ENCODE results near the gene METTL2B.
"Not testable (repeated sequence)": the region's sequence is repeated elsewhere in the genome, so short reads cannot be mapped to it uniquely, and the experiment has no call there.

Gene METTL2B

GRCh38 chr7:128523932-128524524, 47.5 kb downstream of the METTL2B start:
- H3K4me3 ChIP-seq (ENCODE audit: low read depth, low read length): not testable (repeated sequence)

GRCh38 chr7:128525584-128525983, 49.0 kb downstream of the METTL2B start:
- H3K4me3 ChIP-seq (ENCODE audit: low read depth, low read length): not testable (repeated sequence)

- not testable (repeated sequence) for H3K4me3 ChIP-seq (ENCODE audit: low read depth, low read length)
These were observed 49.5 kb downstream of the METTL2B start for GRCh38 chr7:128526062-128526466.

- H3K4me3 ChIP-seq (ENCODE audit: low read depth, low read length): not testable (repeated sequence)
These were observed 52.6 kb downstream of the METTL2B start for GRCh38 chr7:128529191-128529590.

- peak overlapping the region; percentile 37 for H3K4me3 ChIP-seq (ENCODE audit: low read depth, low read length)
These were observed 53.7 kb downstream of the METTL2B start for GRCh38 chr7:128530121-128530854.

GRCh38 chr7:128530855-128531104, 54.2 kb downstream of the METTL2B start:
- H3K4me3 ChIP-seq (ENCODE audit: low read depth, low read length): peak overlapping the region; percentile 37

GRCh38 chr7:128531105-128531954, 54.8 kb downstream of the METTL2B start:
- H3K4me3 ChIP-seq (ENCODE audit: low read depth, low read length): peak overlapping the region; percentile 67

GRCh38 chr7:128531955-128532478, 55.5 kb downstream of the METTL2B start:
- H3K4me3 ChIP-seq (ENCODE audit: low read depth, low read length): peak overlapping the region; percentile 67

- peak overlapping the region; percentile 20 for H3K4me3 ChIP-seq (ENCODE audit: low read depth, low read length)
These were observed 56.4 kb downstream of the METTL2B start for GRCh38 chr7:128532956-128533355.

GRCh38 chr7:128537410-128537809, 60.9 kb downstream of the METTL2B start:
- H3K4me3 ChIP-seq (ENCODE audit: low read depth, low read length): not testable (repeated sequence)

GRCh38 chr7:128542530-128542929, 66.0 kb downstream of the METTL2B start:
- not testable (repeated sequence) for H3K4me3 ChIP-seq (ENCODE audit: low read depth, low read length)

GRCh38 chr7:128543300-128543699, 66.8 kb downstream of the METTL2B start:
- not testable (repeated sequence) for H3K4me3 ChIP-seq (ENCODE audit: low read depth, low read length)

GRCh38 chr7:128546319-128546851, 69.8 kb downstream of the METTL2B start:
- H3K4me3 ChIP-seq (ENCODE audit: low read depth, low read length): not testable (repeated sequence)

- no peak overlapping the region for H3K4me3 ChIP-seq (ENCODE audit: low read depth, low read length)
These were observed 74.4 kb downstream of the METTL2B start for GRCh38 chr7:128550920-128551319.

- H3K4me3 ChIP-seq (ENCODE audit: low read depth, low read length): not testable (repeated sequence)
These were observed 77.8 kb downstream of the METTL2B start for GRCh38 chr7:128554394-128554793.

Data from iPS-11a (cell line).